Activated CD8-positive, alpha-beta T cell treated with anti-CD3 and anti-CD28 coated beads for 36 hours (primary cell): ENCODE results near the gene PWWP2B. TPM values are rescaled to one million over a fixed set of nuclear protein-coding genes. Genes with fewer than 3 reads are reported as not detected.
A peak's percentile ranks its signal among the peaks of the same experiment; 100 is the strongest.

Source experiments
- ATAC-seq: fragments of 200-7000 bp; cut with Tn5 transposase; one replicate; pipeline ENCODE4 v1.10.0; 2021; ENCODE audit warnings: mild to moderate bottlenecking, moderate library complexity
- CTCF ChIA-PET: fragments of 350-600 bp; sonication (Branson Sonifier 250); formaldehyde crosslinking; loops from one replicate; lab custom pipeline; 2021; ENCODE audit warnings: antibody characterized with exemption; lab: Charles Lee
- POLR2A ChIA-PET: fragments of 350-600 bp; sonication (Branson Sonifier 250); formaldehyde crosslinking; loops from one replicate; lab custom pipeline; 2021; ENCODE audit warnings: antibody characterized with exemption; lab: Charles Lee
- DNase-seq: peaks from one replicate; pipeline ENCODE4 v3.0.0-alpha.2; 2020
- H3K27ac Mint-ChIP-seq: one replicate; pipeline ENCODE4 v1.8.0; 2021; ENCODE audit warnings: mild to moderate bottlenecking, mixed read lengths
- H3K27me3 Mint-ChIP-seq: one replicate; pipeline ENCODE4 v1.8.0; 2021; ENCODE audit warnings: mixed read lengths
- H3K36me3 Mint-ChIP-seq: one replicate; pipeline ENCODE4 v1.8.0; 2021; ENCODE audit warnings: low read depth, mixed read lengths
- H3K4me1 Mint-ChIP-seq: one replicate; pipeline ENCODE4 v1.8.0; 2021; ENCODE audit warnings: low read depth, mixed read lengths
- H3K4me3 Mint-ChIP-seq: one replicate; pipeline ENCODE4 v1.8.0; 2021; ENCODE audit warnings: mild to moderate bottlenecking, moderate library complexity, mixed read lengths
- H3K9me3 Mint-ChIP-seq: one replicate; pipeline ENCODE4 v1.8.0; 2021; ENCODE audit warnings: mixed read lengths
- intact Hi-C: fragments of 100-400 bp; cut with micrococcal nuclease; formaldehyde crosslinking; loops from one replicate; pipeline ENCODE4 v1.10.0; 2022
- total RNA-seq, 2 experiments: library from RNA; stranded (reverse); gene quantifications; one replicate each; pipeline ENCODE4 v1.2.3, GENCODE V29; 2021
- TF ChIP-seq, protein P1 (sequence below): fragments of 200-600 bp; IDR thresholded peaks from one replicate; pipeline ENCODE4 v1.8.0; 2022; ENCODE audit warnings: antibody characterized with exemption, mild to moderate bottlenecking

PWWP2B gene
- total RNA-seq, 2 experiments from 2014 or later, result 6.0 to 6.6 TPM

DNA sequence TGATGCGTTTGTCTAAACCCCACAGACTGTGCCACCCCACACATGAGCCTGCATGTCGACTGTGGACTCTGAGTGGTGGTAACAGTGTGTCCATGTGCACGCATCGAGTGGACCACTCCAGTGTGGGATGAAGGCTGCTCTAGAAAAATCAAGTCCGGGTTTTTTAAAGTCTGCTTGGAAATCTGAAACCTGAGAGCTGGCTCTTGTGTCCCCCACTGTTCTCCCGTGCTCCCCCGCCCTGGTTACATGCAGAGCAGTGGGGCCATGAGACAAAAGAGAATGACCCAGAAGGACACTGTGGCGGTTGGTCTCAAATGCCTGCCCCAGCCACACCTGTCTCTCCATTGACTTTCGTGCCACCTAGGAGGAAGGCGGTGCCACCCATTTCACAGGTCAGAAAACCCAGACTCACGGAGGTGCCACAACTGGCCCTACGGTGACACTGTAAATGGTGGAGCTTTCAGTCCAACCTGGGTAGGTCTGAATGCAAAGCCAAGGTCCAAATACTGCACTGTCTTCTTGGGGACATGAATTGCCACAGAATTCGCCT, 27.3 kb upstream of the PWWP2B start:
- H3K36me3 Mint-ChIP-seq, result peaks cover 3% of the 10 kb centered on the region
- H3K27ac Mint-ChIP-seq, result no peak overlapping the region
- no peaks in the 10 kb centered on the region for H3K27me3 Mint-ChIP-seq
- ChIA-PET CTCF (no interaction called here), POLR2A (interaction anchor here (1.1 kb wide), 1 partner anchor 8 kb away, joined by 3 read pairs; no protein-coding TSS in a partner anchor)
- ATAC-seq (no peak), DNase-seq (no peak)
- intact Hi-C loops, result no loop called here
- no peak overlapping the region for H3K4me3 Mint-ChIP-seq
- no peaks in the 10 kb centered on the region for H3K9me3 Mint-ChIP-seq
- H3K4me1 Mint-ChIP-seq, result peaks cover 5% of the 10 kb centered on the region
- TF ChIP-seq, protein P1, sequence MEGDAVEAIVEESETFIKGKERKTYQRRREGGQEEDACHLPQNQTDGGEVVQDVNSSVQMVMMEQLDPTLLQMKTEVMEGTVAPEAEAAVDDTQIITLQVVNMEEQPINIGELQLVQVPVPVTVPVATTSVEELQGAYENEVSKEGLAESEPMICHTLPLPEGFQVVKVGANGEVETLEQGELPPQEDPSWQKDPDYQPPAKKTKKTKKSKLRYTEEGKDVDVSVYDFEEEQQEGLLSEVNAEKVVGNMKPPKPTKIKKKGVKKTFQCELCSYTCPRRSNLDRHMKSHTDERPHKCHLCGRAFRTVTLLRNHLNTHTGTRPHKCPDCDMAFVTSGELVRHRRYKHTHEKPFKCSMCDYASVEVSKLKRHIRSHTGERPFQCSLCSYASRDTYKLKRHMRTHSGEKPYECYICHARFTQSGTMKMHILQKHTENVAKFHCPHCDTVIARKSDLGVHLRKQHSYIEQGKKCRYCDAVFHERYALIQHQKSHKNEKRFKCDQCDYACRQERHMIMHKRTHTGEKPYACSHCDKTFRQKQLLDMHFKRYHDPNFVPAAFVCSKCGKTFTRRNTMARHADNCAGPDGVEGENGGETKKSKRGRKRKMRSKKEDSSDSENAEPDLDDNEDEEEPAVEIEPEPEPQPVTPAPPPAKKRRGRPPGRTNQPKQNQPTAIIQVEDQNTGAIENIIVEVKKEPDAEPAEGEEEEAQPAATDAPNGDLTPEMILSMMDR, result no peak

DNA sequence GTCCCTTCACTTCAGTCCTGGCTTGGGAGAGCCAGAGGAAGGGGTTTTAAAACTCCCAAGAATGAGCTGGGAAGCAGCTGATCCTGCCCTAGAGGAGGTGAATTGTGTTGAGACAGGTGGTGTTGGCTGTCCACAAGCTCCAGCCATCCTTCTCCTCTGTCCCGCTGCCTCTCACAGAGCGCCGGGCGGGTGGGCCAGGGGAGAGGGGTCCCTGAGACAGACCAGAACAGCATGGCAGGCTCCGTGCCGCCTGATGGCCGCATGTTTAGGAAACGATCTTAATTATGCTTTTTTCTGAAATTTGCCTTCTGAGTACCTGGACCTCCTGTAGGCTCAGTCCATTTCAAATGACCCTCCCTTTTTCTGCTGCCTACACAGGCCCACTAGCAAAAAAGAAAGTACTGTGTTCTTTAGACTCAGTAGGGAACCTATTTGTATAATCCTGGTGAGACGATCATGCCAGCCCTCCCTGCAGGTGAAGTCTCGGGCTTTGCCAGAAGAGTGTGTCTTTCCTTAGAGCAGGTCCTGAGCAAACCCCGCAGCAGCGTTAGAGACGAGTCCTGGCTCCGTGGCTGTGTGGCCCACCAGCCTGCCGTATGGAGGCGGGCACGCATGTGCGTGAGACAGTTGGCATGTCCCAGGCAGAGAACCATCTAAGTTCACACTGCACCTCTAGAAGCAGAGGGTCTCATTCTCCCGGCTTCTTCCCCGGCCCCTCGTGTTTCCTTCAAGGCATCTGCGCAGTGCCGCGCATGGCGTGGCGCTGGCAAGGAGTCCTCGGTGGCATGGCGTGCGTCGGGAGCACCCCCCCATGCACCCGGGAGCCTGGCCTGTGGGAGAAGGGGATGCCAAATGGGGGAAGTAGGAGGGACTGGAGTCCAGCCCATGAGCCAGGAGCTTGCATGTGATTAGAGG, 26.3 kb upstream of the PWWP2B start:
- Mint-ChIP-seq H3K27me3 (no peaks in the 10 kb centered on the region), H3K9me3 (no peaks in the 10 kb centered on the region), H3K27ac (no peak overlapping the region), H3K4me3 (no peak overlapping the region), H3K36me3 (peaks cover 3% of the 10 kb centered on the region), H3K4me1 (peaks cover 4% of the 10 kb centered on the region)
- TF ChIP-seq, protein P1, result no peak
- ChIA-PET CTCF (interaction anchor here (0.8 to 1.3 kb wide), 2 partner anchors 10 to 83 kb away, joined by 4 to 5 read pairs; no protein-coding TSS in a partner anchor), POLR2A (interaction anchor here (1.1 kb wide), 1 partner anchor 9 kb away, joined by 3 read pairs; no protein-coding TSS in a partner anchor)
- DNase-seq, result no peak
- ATAC-seq, result no peak
- intact Hi-C loops, result no loop called here

DNA sequence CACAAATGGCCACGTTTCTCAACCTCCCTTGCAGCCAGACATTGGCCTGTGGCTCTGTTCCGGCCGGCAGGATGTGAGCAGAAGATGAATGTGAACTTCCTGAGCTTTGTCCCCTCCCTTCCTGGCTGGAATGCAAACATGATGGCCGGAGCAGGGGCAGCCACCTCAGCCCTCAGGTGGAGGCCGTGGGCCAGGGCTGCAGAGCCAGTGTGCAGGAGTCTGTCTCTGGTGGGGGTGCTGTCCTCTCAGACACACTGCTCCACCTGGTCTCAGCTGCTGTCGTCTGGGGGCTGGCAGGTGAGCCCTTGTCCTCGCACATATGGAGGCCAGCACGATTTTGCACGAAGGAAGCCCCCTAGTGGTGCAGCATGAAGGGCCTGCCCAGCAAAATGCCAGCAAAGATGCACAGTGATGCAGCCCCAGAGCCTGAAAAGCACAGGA, 25.3 kb upstream of the PWWP2B start:
- CTCF ChIA-PET, result interaction anchor here (0.7 to 1.6 kb wide), 4 partner anchors 9 to 82 kb away, joined by 4 to 5 read pairs (median 4); no protein-coding TSS in a partner anchor
- peaks cover 4% of the 10 kb centered on the region for H3K4me1 Mint-ChIP-seq
- intact Hi-C loops, result no loop called here
- DNase-seq (peak; percentile 54), ATAC-seq (peak; percentile 67)
- H3K36me3 Mint-ChIP-seq, result peaks cover 3% of the 10 kb centered on the region
- POLR2A ChIA-PET, result no interaction called here
- TF ChIP-seq, protein P1, result peak; percentile 14
- no peaks in the 10 kb centered on the region for H3K9me3 Mint-ChIP-seq
- H3K4me3 Mint-ChIP-seq, result no peak overlapping the region
- no peak overlapping the region for H3K27ac Mint-ChIP-seq
- no peaks in the 10 kb centered on the region for H3K27me3 Mint-ChIP-seq

DNA sequence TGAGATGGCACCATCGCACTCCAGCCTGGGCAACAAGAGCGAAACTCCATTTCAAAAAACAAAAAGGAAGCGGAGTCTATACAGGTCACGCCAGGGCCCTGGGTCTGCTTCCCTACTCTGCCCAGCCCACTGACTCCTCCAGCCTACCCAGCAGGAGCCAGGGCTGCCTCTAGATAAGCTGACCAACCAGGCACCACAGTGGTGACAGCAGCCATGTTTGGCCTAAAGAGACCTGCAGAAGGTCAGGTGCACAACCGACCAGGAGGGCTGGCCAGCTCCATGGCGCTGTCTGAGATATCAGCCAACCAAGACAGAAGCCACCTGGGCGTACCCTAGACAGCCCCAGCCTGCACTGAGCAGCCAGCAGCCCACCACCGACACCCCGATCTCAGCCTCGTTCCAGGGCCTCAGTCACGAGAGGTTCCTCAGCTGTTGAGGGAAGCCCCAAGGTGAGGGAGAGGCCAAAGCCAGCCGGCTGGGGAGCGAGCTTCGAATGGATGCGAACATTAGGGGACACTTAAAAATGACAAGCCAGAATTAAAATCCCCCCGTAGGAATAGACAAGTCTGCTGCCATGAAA, 24.4 kb upstream of the PWWP2B start:
- Mint-ChIP-seq H3K27ac (no peak overlapping the region), H3K27me3 (no peaks in the 10 kb centered on the region), H3K4me3 (no peak overlapping the region), H3K9me3 (no peaks in the 10 kb centered on the region), H3K4me1 (peaks cover 4% of the 10 kb centered on the region), H3K36me3 (no peaks in the 10 kb centered on the region)
- no peak for DNase-seq
- ChIA-PET POLR2A (no interaction called here), CTCF (interaction anchor here (0.7 to 1.9 kb wide), 4 partner anchors 10 to 81 kb away, joined by 3 to 6 read pairs (median 4); no protein-coding TSS in a partner anchor)
- TF ChIP-seq, protein P1, result no peak
- ATAC-seq, result no peak
- intact Hi-C loops, result no loop called here
